HG03039 (cell line): Measurements from ENCODE around the gene ATP8A2.

Source experiments
- ATAC-seq: cut with Tn5 transposase; IDR thresholded peaks from one replicate; pipeline ENCODE4 v1.9.1; 2021; ENCODE audit warnings: mild to moderate bottlenecking, moderate library complexity; ENCODE audit not compliant: unreplicated experiment

The ATP8A2 gene

GRCh38 chr13:25843692-25844091, 471.9 kb downstream of the ATP8A2 start:
- ATAC-seq = no peak

- ATAC-seq = no peak
Measured at GRCh38 chr13:25844559-25845434, 473.0 kb downstream of the ATP8A2 start.

GRCh38 chr13:25846222-25846984, 474.6 kb downstream of the ATP8A2 start:
- ATAC-seq = no peak

- no peak for ATAC-seq
Measured at GRCh38 chr13:25847145-25847544, 475.4 kb downstream of the ATP8A2 start.

- ATAC-seq = no peak
Measured at GRCh38 chr13:25847635-25848626, 476.2 kb downstream of the ATP8A2 start.

GRCh38 chr13:25848812-25849745, 477.3 kb downstream of the ATP8A2 start:
- ATAC-seq = no peak

- ATAC-seq = no peak
Measured at GRCh38 chr13:25857830-25858229, 486.1 kb downstream of the ATP8A2 start.

- no peak for ATAC-seq
Measured at GRCh38 chr13:25859528-25859927, 487.8 kb downstream of the ATP8A2 start.

GRCh38 chr13:25860265-25860664, 488.5 kb downstream of the ATP8A2 start:
- no peak for ATAC-seq

GRCh38 chr13:25860862-25861261, 489.1 kb downstream of the ATP8A2 start:
- no peak for ATAC-seq

GRCh38 chr13:25862156-25862555, 490.4 kb downstream of the ATP8A2 start:
- ATAC-seq = no peak

GRCh38 chr13:25864116-25864515, 492.3 kb downstream of the ATP8A2 start:
- ATAC-seq = no peak

- no peak for ATAC-seq
Measured at GRCh38 chr13:25864936-25865335, 493.2 kb downstream of the ATP8A2 start.

GRCh38 chr13:25865391-25865790, 493.6 kb downstream of the ATP8A2 start:
- no peak for ATAC-seq

- no peak for ATAC-seq
Measured at GRCh38 chr13:25867038-25867437, 495.3 kb downstream of the ATP8A2 start.

- no peak for ATAC-seq
Measured at GRCh38 chr13:25868490-25868889, 496.7 kb downstream of the ATP8A2 start.

- no peak for ATAC-seq
Measured at GRCh38 chr13:25869941-25870340, 498.2 kb downstream of the ATP8A2 start.

- ATAC-seq = no peak
Measured at GRCh38 chr13:25871389-25872125, 499.8 kb downstream of the ATP8A2 start.
